GM19463 (cell line): ENCODE results near the gene RHOV.
"Not testable (repeated sequence)": the region's sequence is repeated elsewhere in the genome, so short reads cannot be mapped to it uniquely, and the experiment has no call there.

Experiments used
- ATAC-seq: cut with Tn5 transposase; IDR thresholded peaks from one replicate; pipeline ENCODE4 v1.9.1; 2021; ENCODE audit warnings: mild to moderate bottlenecking, moderate library complexity; ENCODE audit not compliant: unreplicated experiment

Gene RHOV

GRCh38 chr15:40875991-40876730, 2.1 kb upstream of the RHOV start:
- no peak for ATAC-seq

GRCh38 chr15:40872791-40873693, 992 bp downstream of the RHOV start:
- no peak for ATAC-seq

GRCh38 chr15:40871749-40872617, 2.1 kb downstream of the RHOV start:
- peak; percentile 45 for ATAC-seq

- ATAC-seq: no peak
Measured at GRCh38 chr15:40870716-40871115, 3.3 kb downstream of the RHOV start.

GRCh38 chr15:40869686-40870085, 4.3 kb downstream of the RHOV start:
- ATAC-seq: no peak

- ATAC-seq: no peak
Measured at GRCh38 chr15:40867199-40867598, 6.8 kb downstream of the RHOV start.

- no peak for ATAC-seq
Measured at GRCh38 chr15:40863660-40864270, 10.3 kb downstream of the RHOV start.

- ATAC-seq: not testable (repeated sequence)
Measured at GRCh38 chr15:40861147-40861546, 12.9 kb downstream of the RHOV start.

GRCh38 chr15:40859206-40859851, 14.7 kb downstream of the RHOV start:
- no peak for ATAC-seq

- no peak for ATAC-seq
Measured at GRCh38 chr15:40858706-40859105, 15.3 kb downstream of the RHOV start.

GRCh38 chr15:40857601-40858341, 16.3 kb downstream of the RHOV start:
- peak; percentile 56 for ATAC-seq

- ATAC-seq: no peak
Measured at GRCh38 chr15:40856746-40857145, 17.3 kb downstream of the RHOV start.

GRCh38 chr15:40855706-40856234, 18.3 kb downstream of the RHOV start:
- no peak for ATAC-seq

- no peak for ATAC-seq
Measured at GRCh38 chr15:40854161-40854560, 19.9 kb downstream of the RHOV start.

- no peak for ATAC-seq
Measured at GRCh38 chr15:40853241-40853890, 20.7 kb downstream of the RHOV start.

- no peak for ATAC-seq
Measured at GRCh38 chr15:40852529-40852928, 21.5 kb downstream of the RHOV start.

- no peak for ATAC-seq
Measured at GRCh38 chr15:40850576-40851112, 23.4 kb downstream of the RHOV start.

GRCh38 chr15:40847223-40847961, 26.6 kb downstream of the RHOV start:
- ATAC-seq: peak; percentile 75
